ENCODE results near the gene CRTC1. TPM values are rescaled to one million over a fixed set of nuclear protein-coding genes. Genes with fewer than 3 reads are reported as not detected.

Gene CRTC1, protein sequence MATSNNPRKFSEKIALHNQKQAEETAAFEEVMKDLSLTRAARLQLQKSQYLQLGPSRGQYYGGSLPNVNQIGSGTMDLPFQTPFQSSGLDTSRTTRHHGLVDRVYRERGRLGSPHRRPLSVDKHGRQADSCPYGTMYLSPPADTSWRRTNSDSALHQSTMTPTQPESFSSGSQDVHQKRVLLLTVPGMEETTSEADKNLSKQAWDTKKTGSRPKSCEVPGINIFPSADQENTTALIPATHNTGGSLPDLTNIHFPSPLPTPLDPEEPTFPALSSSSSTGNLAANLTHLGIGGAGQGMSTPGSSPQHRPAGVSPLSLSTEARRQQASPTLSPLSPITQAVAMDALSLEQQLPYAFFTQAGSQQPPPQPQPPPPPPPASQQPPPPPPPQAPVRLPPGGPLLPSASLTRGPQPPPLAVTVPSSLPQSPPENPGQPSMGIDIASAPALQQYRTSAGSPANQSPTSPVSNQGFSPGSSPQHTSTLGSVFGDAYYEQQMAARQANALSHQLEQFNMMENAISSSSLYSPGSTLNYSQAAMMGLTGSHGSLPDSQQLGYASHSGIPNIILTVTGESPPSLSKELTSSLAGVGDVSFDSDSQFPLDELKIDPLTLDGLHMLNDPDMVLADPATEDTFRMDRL
- 1.6 and 3.5 TPM in 2 replicates for total RNA-seq

GRCh38 chr19:18683109-18683957, at the start of gene CRTC1:
Gene CRTC1, plus strand, starts transcription at chr19:18683680. Its CDS starts 23 bp downstream, at chr19:18683703.

GRCh38 chr19:18636969-18637629, 46.4 kb upstream of the CRTC1 start, which contains the start of gene KLHL26:
Gene KLHL26, plus strand, starts transcription at chr19:18637028. Its CDS starts 27 bp downstream, at chr19:18637055.

GRCh38 chr19:18790566-18791314, 107.3 kb downstream of the CRTC1 start, which contains the start of gene COMP:
Gene COMP, minus strand, starts transcription at chr19:18791305. Its CDS starts 36 bp downstream, at chr19:18791269.

GRCh38 chr19:18831524-18832305, 148.2 kb downstream of the CRTC1 start, which contains the start of gene UPF1:
Gene UPF1, plus strand, starts transcription at chr19:18831959. Its CDS starts 251 bp downstream, at chr19:18832210.

Other genes starting within 250 kb of the CRTC1 start
- gene ISYNA1, start 245.5 kb upstream of the CRTC1 start, total RNA-seq = 25.7 and 38.8 TPM in 2 replicates
- 14.1 and 15.4 TPM in 2 replicates for gene ELL, start 161.6 kb upstream of the CRTC1 start, total RNA-seq
- gene FKBP8, start 140.1 kb upstream of the CRTC1 start, total RNA-seq = 310 and 398 TPM in 2 replicates
- 149 and 160 TPM in 2 replicates for gene KXD1, start 125.8 kb upstream of the CRTC1 start, total RNA-seq
- gene UBA52, start 111.8 kb upstream of the CRTC1 start, total RNA-seq = 883 and 1,008 TPM in 2 replicates
- 79.0 and 84.8 TPM in 2 replicates for gene REX1BD, start 94.9 kb upstream of the CRTC1 start, total RNA-seq
- 3.4 and 30.8 TPM in 2 replicates for gene CRLF1, start 76.9 kb upstream of the CRTC1 start, total RNA-seq
- 2.0 TPM in 1 of 2 replicates, not detected in the other for gene TMEM59L, start 70.8 kb upstream of the CRTC1 start, total RNA-seq
- gene KLHL26, start 46.7 kb upstream of the CRTC1 start, total RNA-seq = 1.4 and 8.0 TPM in 2 replicates
- gene COMP, start 107.6 kb downstream of the CRTC1 start, total RNA-seq = not detected in 2 replicates
- 32.8 and 32.9 TPM in 2 replicates for gene UPF1, start 148.3 kb downstream of the CRTC1 start, total RNA-seq
- gene CERS1, start 212.5 kb downstream of the CRTC1 start, total RNA-seq = 0.58 and 0.71 TPM in 2 replicates
- gene COPE, start 235.7 kb downstream of the CRTC1 start, total RNA-seq = 447 and 503 TPM in 2 replicates
- 55.3 and 62.8 TPM in 2 replicates for gene DDX49, start 236.0 kb downstream of the CRTC1 start, total RNA-seq

All from myometrial cell (primary cell).